OCI-LY7 (cell line): ENCODE results near the gene GAPDH. TPM values are rescaled to one million over a fixed set of nuclear protein-coding genes. Genes with fewer than 3 reads are reported as not detected.
"Not testable (repeated sequence)": the region's sequence is repeated elsewhere in the genome, so short reads cannot be mapped to it uniquely, and the experiment has no call there.

ENCODE experiments used
- BruUV-seq: library from RNA; stranded (reverse); fragments of 400-500 nt; replicated peaks from 2 replicates; lab custom pipeline; 2021; lab: Mats Ljungman, UMichigan
- CTCF ChIA-PET: fragments of 300-600 bp; sonication (Branson Sonifier 250); formaldehyde crosslinking; loops from one replicate; lab custom pipeline; 2022; ENCODE audit warnings: antibody characterized with exemption; ENCODE audit not compliant: unreplicated experiment; lab: Charles Lee
- POLR2A ChIA-PET: fragments of 300-600 bp; sonication (Branson Sonifier 250); formaldehyde crosslinking; loops from one replicate; lab custom pipeline; 2022; ENCODE audit warnings: antibody characterized with exemption; lab: Charles Lee
- DNase-seq: peaks from one replicate; pipeline ENCODE4 v3.0.0-alpha.2; 2015; ENCODE audit warnings: low spot score
- H2AFZ ChIP-seq: fragments of 200-600 bp; sonication (generic), shearing (Covaris generic); 2 replicates; pipeline ENCODE4 v1.6.1; 2014; ENCODE audit warnings: mild to moderate bottlenecking, antibody characterized with exemption, low read length, moderate library complexity
- H3K27ac ChIP-seq: fragments of 200-600 bp; sonication (generic); 2 replicates; pipeline ENCODE4 v1.5.1; 2014; ENCODE audit warnings: mixed run types, low read depth, mild to moderate bottlenecking, moderate library complexity, low read length, inconsistent platforms; ENCODE audit not compliant: poor library complexity, severe bottlenecking
- H3K36me3 ChIP-seq: fragments of 200-600 bp; sonication (generic); 2 replicates; pipeline ENCODE4 v1.6.1; 2014; ENCODE audit warnings: mild to moderate bottlenecking, antibody characterized with exemption, low read length, moderate library complexity, mixed read lengths; ENCODE audit not compliant: insufficient read depth
- H3K4me1 ChIP-seq: fragments of 200-600 bp; sonication (generic); 2 replicates; pipeline ENCODE4 v1.5.1; 2014; ENCODE audit warnings: mild to moderate bottlenecking, low read length; ENCODE audit not compliant: insufficient read depth, poor library complexity, severe bottlenecking
- H3K4me2 ChIP-seq: fragments of 200-600 bp; sonication (generic); 2 replicates; pipeline ENCODE4 v1.6.1; 2014; ENCODE audit warnings: mild to moderate bottlenecking, low read length
- H3K4me3 ChIP-seq: fragments of 200-600 bp; sonication (generic); 2 replicates; pipeline ENCODE4 v1.5.1; 2014; ENCODE audit warnings: mild to moderate bottlenecking, low read depth, low read length; ENCODE audit not compliant: poor library complexity, severe bottlenecking
- H3K79me2 ChIP-seq: fragments of 200-600 bp; sonication (generic); 2 replicates; pipeline ENCODE4 v1.6.1; 2016; ENCODE audit warnings: low read depth, mild to moderate bottlenecking, low read length, moderate library complexity, mixed read lengths; ENCODE audit not compliant: insufficient read depth
- H3K9me2 ChIP-seq: fragments of 200-600 bp; sonication (generic); 2 replicates; pipeline ENCODE4 v1.6.1; 2016; ENCODE audit warnings: mild to moderate bottlenecking, low read length, mixed read lengths; ENCODE audit not compliant: insufficient read depth
- H3K9me3 ChIP-seq: fragments of 200-600 bp; sonication (generic); 2 replicates; pipeline ENCODE4 v1.6.1; 2014; ENCODE audit warnings: mild to moderate bottlenecking, mixed run types, low read length, mixed read lengths
- H4K20me1 ChIP-seq: fragments of 200-600 bp; sonication (generic); 2 replicates; pipeline ENCODE4 v1.6.1; 2014; ENCODE audit warnings: mild to moderate bottlenecking, antibody characterized with exemption, low read length, moderate library complexity, mixed read lengths; ENCODE audit not compliant: insufficient read depth
- CTCF ChIP-seq: fragments of 200-600 bp; sonication (generic); conservative IDR thresholded peaks from 2 replicates; pipeline ENCODE4 v1.5.1; 2014; ENCODE audit warnings: mild to moderate bottlenecking, antibody characterized with exemption, low read length, moderate library complexity, mixed read lengths
- EZH2phosphoT487 ChIP-seq: fragments of 200-600 bp; sonication (generic); IDR thresholded peaks from 2 replicates; pipeline ENCODE4 v1.6.1; 2018; ENCODE audit warnings: low read depth, borderline replicate concordance, mild to moderate bottlenecking, mixed run types, antibody characterized with exemption, low read length, moderate library complexity, mixed read lengths
- intact Hi-C: fragments of 100-400 bp; cut with micrococcal nuclease; formaldehyde crosslinking; loops from one replicate; pipeline ENCODE4 v1.10.0; 2022; ENCODE audit not compliant: unreplicated experiment
- total RNA-seq, 2 experiments: library from RNA; depleted of rRNA in 1 of 2; stranded (reverse); fragments of >200 nt in 1 of 2; shearing (Covaris generic) in 1 of 2; gene quantifications; 2 replicates each; pipeline ENCODE4 v1.2.3, GENCODE V29; 2014 to 2022

GAPDH gene
- total RNA-seq, 2 experiments from 2014 or later = 3,801 to 4,502 TPM

- peaks cover 11% of the 10 kb centered on the region for H4K20me1 ChIP-seq
- not testable (repeated sequence) for H3K9me3 ChIP-seq, H2AFZ ChIP-seq, H3K4me3 ChIP-seq, H3K4me2 ChIP-seq, BruUV-seq, H3K9me2 ChIP-seq
- peaks cover 71% of the 10 kb centered on the region for H3K36me3 ChIP-seq
- ChIA-PET POLR2A (interaction anchor here (0.7 to 1.9 kb wide), 3 partner anchors 9 to 293 kb away, joined by 3 to 6 read pairs (median 4); partner anchors contain the start of genes GAPDH and USP5), CTCF (interaction anchor here (1.0 to 1.3 kb wide), 2 partner anchors 13 to 19 kb away, joined by 3 read pairs; no protein-coding TSS in a partner anchor)
- peaks cover 39% of the 10 kb centered on the region for H3K4me1 ChIP-seq
- peak overlapping the region; percentile 29 for H3K27ac ChIP-seq
- TF ChIP-seq CTCF = peak; percentile 71
- H3K79me2 ChIP-seq = peaks cover 31% of the 10 kb centered on the region
- intact Hi-C loops = loop anchor here (5.0 kb wide), 1 partner anchor 269 kb away; the partner anchor contains the start of gene P3H3
- DNase-seq = peak; percentile 83
Measured at GRCh38 chr12:6558014-6558760, 23.9 kb downstream of the GAPDH start.

- H2AFZ ChIP-seq = no peak overlapping the region
- H3K36me3 ChIP-seq = peaks cover 79% of the 10 kb centered on the region
- peaks cover 28% of the 10 kb centered on the region for H3K4me1 ChIP-seq
- no peak overlapping the region for H3K27ac ChIP-seq
- no peaks in the 10 kb centered on the region for H3K9me3 ChIP-seq
- H4K20me1 ChIP-seq = peaks cover 12% of the 10 kb centered on the region
- intact Hi-C loops = loop anchor here (5.0 kb wide), 1 partner anchor 268 kb away; the partner anchor contains the start of gene P3H3
- no peak for TF ChIP-seq CTCF
- TF ChIP-seq EZH2phosphoT487 = no peak
- H3K9me2 ChIP-seq = no peaks in the 10 kb centered on the region
- ChIA-PET CTCF (no interaction called here), POLR2A (interaction anchor here (1.0 kb wide), 1 partner anchor 25 kb away, joined by 3 read pairs; the partner anchor contains the start of gene GAPDH)
- no peak for DNase-seq
- no peak overlapping the region for H3K4me2 ChIP-seq
- H3K4me3 ChIP-seq = no peak overlapping the region
- H3K79me2 ChIP-seq = peaks cover 22% of the 10 kb centered on the region
- no TSS peak for BruUV-seq
Measured at GRCh38 chr12:6559500-6559899, 25.2 kb downstream of the GAPDH start.
